Measurements from ENCODE around the gene CCDC83.
A peak's percentile ranks its signal among the peaks of the same experiment; 100 is the strongest.

CCDC83 gene

DNA sequence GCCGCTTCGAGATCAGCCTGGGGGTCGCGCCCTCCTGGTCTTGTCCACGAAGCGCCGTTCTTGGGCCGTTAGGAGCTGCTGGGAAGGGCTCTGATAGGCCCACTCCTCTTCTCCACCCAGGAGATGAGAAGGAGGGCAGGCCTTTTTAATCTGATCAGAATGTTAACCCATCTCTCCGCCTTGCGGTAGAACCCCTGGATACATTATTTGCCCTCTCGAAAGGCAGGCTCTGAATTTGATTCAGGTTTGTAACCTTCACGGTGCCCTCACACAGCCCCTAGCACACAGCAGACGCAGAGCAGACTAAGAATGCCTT is at the start of gene CCDC83:
TSS of gene CCDC83 (plus strand) at position 43 of the 316 bp plus-strand sequence. CDS start 9,741 bp downstream, outside the sequence.
- no peak for DNase-seq

DNA sequence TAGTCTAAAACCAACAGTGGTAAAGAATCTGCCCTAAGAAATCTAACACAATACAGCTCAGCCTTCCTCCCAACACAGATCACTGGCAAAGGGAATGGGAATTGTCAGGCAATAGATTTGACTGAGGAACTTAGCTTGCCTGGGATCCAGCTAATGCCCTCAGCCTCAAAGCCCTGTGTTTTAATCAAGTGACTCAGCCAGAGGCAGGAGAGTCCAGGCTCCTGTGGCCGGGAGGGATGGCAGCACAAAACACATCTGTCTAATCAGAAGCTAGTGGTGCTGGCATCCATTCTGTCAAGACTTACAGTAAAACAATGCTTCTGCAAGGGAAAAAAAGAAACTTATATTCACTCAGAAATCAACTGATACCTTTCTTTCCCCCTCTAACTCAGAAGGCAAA is 49.8 kb upstream of the CCDC83 start:
- DNase-seq, result no peak

DNA sequence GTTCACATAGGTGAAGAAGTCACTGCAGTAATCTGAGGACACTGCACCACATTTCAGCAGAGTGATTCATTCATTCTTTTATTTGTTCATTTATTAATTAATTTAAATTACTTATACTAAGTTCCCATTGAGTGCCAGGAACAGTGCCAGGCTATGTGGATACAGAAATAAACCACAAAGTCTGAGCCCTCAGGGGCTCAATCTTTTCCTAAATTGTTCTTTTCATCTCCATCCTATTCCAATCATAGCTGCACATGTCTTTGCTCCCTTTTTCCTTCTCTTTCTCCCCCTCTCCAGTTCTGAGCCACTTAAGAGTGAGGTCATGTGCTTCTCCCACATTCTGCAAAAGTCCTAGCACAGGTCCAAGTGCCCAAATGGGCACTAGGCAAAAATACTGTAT is 49.2 kb upstream of the CCDC83 start:
- no peak for DNase-seq

DNA sequence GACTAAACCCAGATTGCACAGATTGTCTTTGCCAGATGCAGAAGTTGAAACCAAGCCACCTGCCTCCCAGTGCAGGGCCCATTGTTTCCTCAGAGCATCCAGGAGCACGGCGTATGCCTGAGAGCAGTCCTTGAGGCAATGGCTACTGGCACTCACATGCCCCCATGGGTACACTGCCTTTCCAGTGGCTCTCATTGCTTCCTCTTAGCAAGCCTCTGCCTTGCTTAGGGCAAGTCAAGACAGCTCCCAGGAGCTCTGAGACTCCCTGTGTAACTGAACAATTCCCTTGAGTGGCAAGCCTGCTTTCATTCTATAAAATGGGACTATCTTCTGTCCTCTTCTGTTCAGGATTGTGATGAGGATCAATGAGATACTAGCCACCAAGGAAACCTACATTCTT is 48.3 kb upstream of the CCDC83 start:
- no peak for DNase-seq

DNA sequence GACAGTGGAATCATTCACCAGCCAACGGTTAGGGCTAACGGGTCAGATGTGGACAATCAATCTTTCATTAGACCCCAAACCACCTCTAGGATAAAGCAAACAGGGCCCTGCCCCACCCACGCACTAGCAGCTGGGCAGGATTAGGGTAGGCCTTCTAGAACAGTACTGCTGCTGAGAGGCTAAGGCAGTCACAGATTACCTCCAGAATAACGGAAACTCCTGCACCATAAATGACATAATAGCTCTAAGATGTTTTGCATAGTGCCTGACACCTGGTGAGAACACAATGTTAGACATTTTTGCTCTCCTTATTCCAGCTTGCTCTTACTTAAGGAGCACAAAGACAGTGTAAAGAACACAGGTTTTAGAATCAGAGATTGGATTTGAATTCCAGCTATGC is 46.0 kb upstream of the CCDC83 start:
- no peak for DNase-seq

DNA sequence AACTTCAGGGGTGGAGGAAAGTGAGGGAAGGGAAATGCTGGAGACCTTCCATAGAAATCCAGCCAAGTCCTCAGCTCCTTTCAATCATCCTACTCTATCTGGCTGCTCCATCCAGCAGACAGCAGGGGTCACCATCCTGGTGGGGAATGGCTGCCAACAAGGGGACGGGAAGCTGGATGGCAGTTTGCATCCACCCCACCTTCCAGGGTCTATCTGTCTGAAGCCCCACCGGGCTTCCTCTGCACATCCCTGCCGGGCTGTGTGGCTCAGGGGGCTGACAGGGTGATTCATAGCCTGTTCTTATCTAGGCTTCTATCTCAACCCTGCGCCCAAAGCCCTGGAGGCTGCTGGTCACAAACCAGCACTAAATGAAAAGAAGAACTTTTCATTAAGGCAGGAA is 45.3 kb upstream of the CCDC83 start:
- DNase-seq, result no peak

DNA sequence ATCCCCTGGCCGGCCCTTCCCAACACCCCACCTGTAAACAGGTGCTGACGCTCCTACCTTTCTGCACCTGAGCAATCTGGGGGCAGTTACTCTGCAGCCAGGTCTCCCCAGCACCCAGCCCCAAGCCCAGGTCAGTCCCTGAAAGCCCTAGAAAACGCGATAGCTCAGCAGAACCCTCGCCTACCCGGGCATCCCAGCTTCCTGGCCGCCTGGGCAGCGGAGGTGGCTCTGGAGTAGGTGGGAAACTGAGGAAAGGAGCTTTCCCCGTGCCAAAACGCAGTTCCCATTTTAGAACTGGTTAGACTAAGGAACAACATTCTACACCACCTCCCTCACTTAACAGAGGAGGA is 44.7 kb upstream of the CCDC83 start:
- DNase-seq, result no peak

DNA sequence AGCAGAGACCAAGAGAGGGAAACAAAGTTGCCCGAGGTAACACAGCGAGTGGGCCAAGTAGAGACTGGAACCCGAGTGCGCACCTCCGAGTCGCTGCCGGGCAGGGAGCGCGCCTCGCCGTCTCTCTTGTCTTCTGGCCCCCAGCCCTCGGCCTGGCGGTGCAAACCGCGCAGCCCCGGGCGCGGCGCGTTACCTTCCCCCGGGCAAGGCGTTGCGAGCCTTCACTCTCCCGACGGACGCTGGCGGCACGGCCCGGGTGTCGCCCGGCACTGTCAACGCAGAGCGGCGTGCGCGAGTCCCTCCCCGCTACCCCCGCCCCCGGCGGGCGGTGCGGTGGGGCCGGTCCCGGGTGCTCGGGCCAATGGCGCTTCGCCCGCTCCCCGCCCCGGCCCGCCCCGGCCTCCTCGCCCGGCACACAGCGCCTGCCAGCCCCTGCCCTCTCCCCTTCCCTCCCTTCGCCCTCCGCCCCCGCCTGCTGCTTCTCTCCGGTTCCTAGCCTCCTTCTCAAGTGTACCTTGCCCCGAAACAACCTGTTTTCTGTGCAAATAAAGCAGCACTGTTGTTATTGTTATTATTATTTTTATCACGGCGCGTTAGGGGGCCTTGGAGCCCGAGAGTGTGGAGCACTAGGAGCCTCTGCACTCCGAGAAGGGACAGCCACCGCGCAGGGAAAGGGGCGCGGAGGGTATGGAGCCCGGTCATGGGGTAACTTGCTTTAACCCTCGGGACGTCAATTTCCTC is 44.1 kb upstream of the CCDC83 start, which contains the start of gene SYTL2:
TSS of gene SYTL2 (minus strand) at position 271 of the 741 bp plus-strand sequence. CDS start 53,416 bp downstream, outside the sequence.
- DNase-seq, result peak; percentile 63

DNA sequence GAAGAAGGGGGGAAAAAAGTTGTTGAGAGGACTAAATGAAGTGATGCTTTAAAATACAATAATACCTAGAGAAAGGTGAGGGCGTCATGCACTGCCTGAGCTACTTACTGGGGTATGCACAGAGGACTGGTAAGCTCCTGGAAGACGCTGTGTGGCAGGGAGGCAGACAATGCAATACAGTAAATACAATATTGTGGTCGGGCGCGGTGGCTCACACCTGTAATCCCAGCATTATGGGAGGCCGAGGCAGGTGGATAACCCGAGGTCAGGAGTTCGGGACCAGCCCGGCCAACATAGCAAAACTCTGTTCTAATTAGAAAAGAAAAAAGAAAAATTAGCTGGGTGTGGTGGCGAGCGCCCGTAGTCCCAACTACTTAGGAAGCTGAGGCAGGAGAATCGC is 43.6 kb upstream of the CCDC83 start:
- DNase-seq, result no peak

DNA sequence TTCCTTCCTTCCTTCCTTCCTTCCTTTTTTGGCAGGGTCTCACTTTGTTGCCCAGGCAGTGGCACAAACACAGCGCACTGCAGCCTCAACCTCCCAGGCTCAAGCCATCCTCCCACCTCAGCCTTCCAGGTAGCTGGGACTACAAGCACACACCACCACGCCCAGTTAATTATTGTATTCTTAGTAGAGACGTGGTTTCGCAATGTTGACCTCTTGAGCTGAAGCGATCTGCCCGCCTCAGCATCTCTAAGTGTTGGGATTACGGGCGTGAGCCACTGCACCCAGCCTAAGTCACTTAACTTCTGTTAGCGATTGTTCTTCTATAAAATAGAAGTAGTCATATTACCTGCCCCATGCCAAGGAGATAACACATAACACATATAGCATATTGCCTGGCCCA is 41.5 kb upstream of the CCDC83 start:
- no peak for DNase-seq

DNA sequence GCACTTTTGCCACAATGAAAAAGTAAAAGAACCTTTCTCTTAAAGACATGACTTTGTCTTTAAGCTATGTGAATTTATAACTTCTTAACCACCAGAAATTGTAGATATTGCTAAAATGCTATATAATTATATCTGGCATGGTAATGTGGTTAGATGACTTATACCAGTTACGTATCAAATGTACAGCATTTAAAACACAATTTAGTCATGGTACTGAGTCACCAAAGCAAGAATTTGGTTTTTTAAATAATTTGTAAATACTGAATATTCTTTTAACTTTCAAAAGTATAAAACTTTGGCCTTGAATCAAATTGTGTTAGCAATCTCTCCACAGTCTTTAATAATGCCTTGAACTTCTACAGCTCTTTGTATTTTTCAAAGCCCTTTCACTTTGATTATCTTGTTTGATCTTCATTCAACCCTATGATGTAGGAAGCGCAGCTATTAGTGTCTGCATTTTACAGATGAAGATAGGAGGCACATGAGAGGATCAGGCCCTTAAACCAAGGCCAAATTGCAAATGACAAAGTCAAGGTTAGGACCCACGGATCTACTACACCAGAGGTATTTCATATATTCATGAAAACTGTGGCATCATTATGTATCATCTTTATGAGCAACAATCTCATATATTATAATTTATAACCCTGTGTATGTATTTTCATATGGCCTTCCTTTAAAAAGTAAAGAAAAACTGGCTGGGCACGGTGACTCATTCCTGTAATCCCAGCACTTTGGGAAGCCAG is 39.8 kb upstream of the CCDC83 start:
- no peak for DNase-seq

DNA sequence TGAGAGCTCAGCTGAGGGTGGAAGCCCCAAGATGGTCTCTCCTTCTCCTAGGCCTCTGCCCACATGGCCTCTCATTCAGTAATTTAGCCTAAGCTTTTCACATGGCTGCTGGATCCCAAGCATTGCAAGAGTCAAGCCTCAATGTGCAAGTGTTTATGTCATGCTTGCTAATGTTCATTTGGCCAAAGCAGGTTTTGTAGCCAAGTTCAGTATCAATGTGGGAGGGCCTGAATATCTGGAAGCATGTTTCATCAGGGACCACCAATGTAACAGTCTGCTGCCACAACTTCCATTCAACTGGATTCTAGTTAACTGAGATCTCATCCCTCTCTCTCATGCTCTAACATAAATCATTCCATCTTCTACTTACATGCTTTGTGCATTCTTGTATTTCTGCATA is 35.7 kb upstream of the CCDC83 start:
- no peak for DNase-seq

DNA sequence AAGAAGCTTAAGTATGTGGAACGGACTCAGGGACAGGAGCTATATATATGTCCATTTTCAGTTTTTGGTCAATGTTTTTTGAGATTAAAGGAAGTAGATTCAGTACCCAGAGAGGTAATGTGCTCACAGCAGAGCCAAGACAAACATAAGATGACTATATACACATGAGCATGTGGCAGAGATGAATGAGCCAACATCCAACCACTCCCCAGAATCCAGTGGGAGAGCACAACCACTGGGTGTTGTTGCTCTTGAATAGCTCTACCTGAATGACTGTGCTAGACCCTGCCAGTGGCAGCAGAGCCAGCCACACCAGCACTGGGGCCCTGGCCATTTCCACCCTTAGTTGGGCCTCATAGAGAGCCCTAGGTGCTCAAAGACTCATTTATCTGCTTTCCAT is 33.5 kb upstream of the CCDC83 start:
- no peak for DNase-seq

DNA sequence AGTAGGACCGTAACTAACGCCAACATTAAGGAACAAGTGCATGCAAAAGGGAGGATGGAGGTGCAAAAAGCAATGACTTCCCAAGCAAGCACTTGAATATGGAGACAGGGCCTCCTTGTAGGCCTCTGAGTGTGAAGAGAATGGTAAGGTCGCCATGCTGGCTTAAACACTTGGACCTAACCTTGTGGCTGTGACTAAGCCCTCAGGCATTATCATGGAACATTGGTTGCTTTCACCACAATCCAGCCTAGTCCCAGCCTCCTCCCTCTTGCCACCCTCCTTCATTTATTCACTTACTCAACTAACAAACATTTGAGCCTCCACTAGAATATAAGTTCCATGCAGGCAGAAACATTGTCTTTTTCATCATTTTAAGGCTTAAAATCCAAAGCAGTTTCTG is 32.4 kb upstream of the CCDC83 start:
- DNase-seq, result no peak

DNA sequence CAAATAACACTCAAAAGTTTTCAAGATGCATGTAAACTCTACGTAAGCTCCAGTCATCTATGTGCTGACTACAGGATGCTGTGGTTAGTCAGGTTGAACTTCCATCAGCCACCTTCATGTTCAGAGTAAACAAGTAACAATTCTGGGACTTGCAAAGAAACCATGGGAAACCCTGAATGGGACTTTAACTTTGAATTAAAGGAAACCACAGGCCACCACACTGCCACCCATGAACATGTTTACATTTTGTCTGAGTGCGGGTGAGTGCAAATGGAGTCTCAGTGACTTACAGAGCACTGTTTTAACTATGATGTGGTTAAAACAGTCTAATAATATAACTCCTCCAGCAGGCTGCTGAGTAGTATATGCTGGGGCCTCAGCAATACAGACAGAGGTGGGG is 31.4 kb upstream of the CCDC83 start:
- no peak for DNase-seq

DNA sequence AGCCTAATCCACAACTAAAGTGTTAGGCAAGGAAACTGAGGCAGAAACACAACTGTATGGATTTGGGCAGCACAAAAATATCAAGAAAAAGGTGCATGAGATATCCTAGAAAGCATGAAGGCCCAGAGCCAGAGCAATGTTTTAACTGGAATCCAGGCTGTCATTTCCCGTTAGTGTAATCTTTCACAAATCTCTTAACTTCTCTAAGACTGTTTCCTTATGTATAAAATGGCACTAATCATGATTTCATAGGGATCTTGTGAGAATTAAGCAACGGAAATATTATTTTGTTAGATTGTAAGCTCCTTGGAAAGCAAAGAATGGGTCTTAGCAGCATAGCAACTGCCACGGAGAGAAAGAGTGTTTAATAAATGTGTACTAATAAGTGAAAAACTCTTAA is 29.6 kb upstream of the CCDC83 start:
- DNase-seq, result no peak

DNA sequence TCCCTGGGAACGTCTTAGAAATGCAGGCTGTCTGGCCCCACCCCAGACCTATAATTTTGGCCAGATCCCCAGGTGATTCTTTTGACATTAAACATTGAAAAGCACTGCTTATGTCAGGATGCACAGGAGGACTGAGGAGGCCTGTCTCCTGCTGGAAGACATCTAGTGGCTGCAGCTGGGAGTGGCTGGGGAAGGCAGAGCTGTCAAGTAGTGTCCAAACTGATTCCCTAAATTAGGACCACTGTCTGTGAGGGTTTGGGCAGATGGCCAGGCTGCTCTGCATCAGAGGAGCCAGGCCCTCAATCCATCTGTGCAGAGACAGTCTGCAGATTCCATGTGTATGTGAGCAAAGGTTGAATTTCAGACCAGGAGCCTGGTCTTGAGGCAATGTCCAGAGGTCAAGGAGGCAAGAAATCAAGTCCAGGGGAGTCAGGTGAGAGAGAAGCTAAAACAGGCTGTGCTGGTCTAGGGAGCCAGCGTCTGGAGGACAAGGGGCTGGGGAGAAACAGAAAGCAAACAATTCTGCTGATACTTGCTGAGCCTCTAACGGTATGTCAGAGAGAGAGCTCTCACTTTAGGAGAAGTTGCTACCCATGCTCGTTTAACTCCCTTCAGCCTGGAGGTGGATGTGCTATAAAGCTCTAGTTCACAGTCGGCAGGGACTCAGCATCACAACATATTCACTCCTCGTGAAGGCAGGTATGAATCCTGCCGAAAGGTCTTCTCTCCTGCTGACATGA is 28.9 kb upstream of the CCDC83 start:
- DNase-seq, result no peak

DNA sequence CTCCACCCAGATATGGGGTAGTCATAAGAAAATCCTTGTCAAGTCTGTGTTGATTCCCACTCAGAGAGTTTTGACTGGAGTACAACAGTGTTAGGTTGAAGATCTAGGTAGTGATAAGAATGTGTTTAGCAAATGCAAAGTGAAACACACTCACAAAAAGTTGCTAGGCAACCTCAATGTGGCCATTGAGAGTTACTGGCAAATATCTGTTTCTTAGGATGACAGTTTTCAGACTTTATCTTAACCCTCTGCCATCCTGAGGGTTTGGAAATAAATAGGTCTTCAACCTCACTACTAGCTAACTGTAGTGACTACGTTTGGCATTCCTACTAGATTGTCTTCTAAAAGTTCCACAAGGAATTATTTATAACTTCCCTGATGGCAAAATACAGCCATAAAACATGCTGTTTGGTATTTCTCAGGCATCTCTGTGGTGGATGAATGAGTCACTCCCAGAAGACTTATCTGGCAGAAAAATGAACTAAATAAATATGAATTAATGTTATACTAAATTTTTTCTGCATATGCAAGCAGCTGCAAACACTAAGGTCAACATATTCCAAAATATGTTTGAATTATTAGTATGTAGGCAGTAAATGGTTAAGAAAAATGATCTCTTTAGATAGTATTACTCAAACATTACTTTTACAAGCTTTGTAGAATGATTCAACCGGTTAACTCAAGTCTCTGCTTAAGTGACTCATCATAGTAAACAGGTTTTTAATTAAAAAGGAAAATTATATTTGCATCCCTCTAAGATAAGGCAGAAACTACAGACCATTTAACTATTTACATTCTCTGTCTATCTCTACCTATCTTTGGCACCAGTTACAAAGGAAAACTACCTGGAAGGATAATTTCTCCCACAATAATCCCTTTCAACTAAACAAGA is 27.2 kb upstream of the CCDC83 start:
- DNase-seq, result no peak

DNA sequence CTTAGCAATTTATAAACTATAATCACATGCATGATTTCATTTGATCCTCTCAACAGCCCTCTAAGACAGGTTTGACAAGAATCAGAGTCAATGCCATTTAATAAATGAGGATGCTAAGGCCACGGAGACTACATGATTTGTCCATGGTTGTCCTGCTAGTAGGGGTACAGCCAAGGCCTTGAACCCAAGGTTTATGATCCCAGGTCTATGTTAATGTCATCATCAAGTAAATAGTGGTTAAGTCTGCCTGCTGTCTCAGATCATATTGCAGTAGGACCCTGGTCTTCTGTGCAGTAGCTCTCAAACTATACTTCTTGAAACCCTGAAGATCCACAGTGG is 26.6 kb upstream of the CCDC83 start:
- DNase-seq, result no peak

DNA sequence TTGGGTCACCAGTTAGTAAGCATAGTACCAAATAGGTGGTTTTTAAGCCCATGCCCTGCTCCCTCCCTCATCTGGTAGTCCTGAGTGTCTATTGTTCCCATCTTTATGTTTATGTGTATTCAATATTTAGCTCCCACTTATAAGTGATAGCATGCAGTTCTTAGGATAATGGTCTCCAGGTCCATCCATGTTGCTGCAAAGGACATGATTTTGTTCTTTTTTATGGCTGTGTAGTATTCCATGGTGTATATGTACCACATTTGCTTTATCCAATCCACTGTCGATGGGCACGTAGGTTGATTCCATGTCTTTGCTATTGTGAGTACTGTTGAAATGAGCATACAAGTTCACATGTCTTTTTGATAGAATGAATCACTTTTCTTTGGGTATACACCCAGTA is 26.0 kb upstream of the CCDC83 start:
- no peak for DNase-seq

DNA sequence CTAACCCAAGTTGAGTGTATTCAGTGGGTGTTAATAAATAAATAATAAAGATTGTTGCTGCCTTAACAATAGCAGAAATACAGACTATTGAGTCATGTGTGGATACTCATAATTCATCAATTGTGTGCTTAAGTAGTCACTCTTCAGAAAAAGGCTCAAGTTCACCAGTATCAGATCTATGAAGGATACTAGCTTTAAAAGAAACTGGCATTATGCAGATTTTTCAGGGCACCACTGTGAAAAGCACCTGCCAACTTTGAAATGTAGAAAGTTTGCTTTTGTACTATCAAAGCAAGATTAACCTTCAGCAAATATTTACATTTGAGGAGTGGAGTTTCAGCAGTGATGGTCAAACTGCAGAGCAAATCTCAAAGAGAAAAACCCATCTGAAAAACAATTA is 24.1 kb upstream of the CCDC83 start:
- DNase-seq, result no peak

DNA sequence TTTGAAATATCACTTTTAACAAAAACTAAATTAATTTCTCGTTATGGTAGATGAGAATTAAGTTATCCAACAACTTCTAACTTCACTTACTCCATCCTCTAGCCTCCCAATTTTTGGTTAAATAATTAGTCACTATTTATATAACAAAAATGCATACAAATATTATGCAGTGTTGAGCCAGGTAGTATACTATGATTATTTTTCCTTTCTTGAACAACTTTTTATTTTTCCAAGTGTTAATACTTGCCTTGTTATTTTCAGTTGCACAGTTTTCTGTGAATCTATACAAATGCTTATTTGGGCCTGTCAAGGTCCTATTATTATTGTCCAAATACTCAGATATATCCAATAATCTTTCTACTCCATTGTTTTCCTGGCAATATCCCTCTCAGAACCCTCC is 19.9 kb upstream of the CCDC83 start:
- DNase-seq, result no peak

DNA sequence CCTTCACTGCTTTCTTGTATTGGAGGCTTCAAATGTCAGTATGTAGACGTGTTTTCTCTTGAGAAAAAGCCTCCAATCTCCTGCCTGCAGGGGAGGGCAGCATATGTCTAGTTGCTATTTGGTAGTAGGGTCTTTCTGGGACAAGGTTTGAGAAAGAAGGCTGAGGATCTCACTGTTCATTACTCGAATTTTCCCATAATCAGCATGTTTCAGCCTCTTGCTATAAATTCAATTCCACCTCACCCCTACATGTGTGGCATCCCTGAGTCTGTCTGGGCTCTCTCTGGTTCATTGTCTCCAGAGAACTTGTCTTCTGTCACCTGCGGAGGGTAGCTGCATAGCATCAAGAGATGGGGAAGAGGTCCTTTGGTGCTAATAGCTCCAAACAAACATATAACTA is 19.5 kb upstream of the CCDC83 start:
- no peak for DNase-seq

Data from activated T-cell treated with anti-CD3 and anti-CD28 coated beads for 4 hours (primary cell).